Bronchial epithelial cell (primary cell): ENCODE results near the gene NSRP1. TPM values are rescaled to one million over a fixed set of nuclear protein-coding genes. Genes with fewer than 3 reads are reported as not detected.
"Not testable (repeated sequence)": the region's sequence is repeated elsewhere in the genome, so short reads cannot be mapped to it uniquely, and the experiment has no call there.

ENCODE experiments used
- DNase-seq: peaks from one replicate; pipeline ENCODE4 v3.0.0-alpha.2; 2010; ENCODE audit warnings: low read depth
- FAIRE-seq: peaks from 2 replicates; lab custom pipeline; 2011; peaks lifted over from hg19 to GRCh38; lab: Jason Lieb, UNC
- H3K27me3 ChIP-seq: 2 replicates; pipeline ENCODE4 v1.5.1; 2011; ENCODE audit warnings: low read length; ENCODE audit not compliant: control insufficient read depth, insufficient read depth
- H3K36me3 ChIP-seq: 2 replicates; pipeline ENCODE4 v1.5.1; 2011; ENCODE audit warnings: low read length; ENCODE audit not compliant: control insufficient read depth, insufficient read depth
- H3K4me3 ChIP-seq: 2 replicates; pipeline ENCODE4 v1.5.1; 2011; ENCODE audit warnings: mild to moderate bottlenecking, low read depth, low read length, control low read depth
- CTCF ChIP-seq: IDR thresholded peaks from 2 replicates; pipeline ENCODE4 v1.5.1; 2011; ENCODE audit warnings: mild to moderate bottlenecking, moderate library complexity, low read length, control low read depth, inconsistent platforms; ENCODE audit not compliant: insufficient read depth, severe bottlenecking
- total RNA-seq: library from RNA; depleted of rRNA; stranded (reverse); fragments of >200 nt; gene quantifications from 2 replicates; pipeline ENCODE4 v1.2.1, GENCODE V29; 2014

Gene NSRP1
- total RNA-seq, 1 donor from 2014 or later, result 8.7 TPM

GRCh38 chr17:30112794-30113193 lies 3.8 kb upstream of the NSRP1 start:
- TF ChIP-seq CTCF, result no peak
- H3K36me3 ChIP-seq, result no peaks in the 10 kb centered on the region
- no peak for FAIRE-seq
- H3K27me3 ChIP-seq, result no peaks in the 10 kb centered on the region
- DNase-seq, result no peak
- H3K4me3 ChIP-seq, result no peak overlapping the region

GRCh38 chr17:30113213-30113612 lies 3.4 kb upstream of the NSRP1 start:
- DNase-seq, result peak; percentile 41
- Histone ChIP-seq H3K36me3 (no peaks in the 10 kb centered on the region), H3K4me3 (no peak overlapping the region), H3K27me3 (no peaks in the 10 kb centered on the region)
- no peak for FAIRE-seq
- TF ChIP-seq CTCF, result no peak

- Histone ChIP-seq H3K36me3 (no peaks in the 10 kb centered on the region), H3K4me3 (peak overlapping the region; percentile 65), H3K27me3 (no peaks in the 10 kb centered on the region)
- TF ChIP-seq CTCF, result no peak
- DNase-seq, result no peak
- FAIRE-seq, result no peak
Measured at GRCh38 chr17:30116345-30116660, 313 bp upstream of the NSRP1 start.

GRCh38 chr17:30117675-30118081 lies 1.1 kb downstream of the NSRP1 start:
- Histone ChIP-seq H3K36me3 (no peaks in the 10 kb centered on the region), H3K27me3 (no peaks in the 10 kb centered on the region), H3K4me3 (peak overlapping the region; percentile 65)
- FAIRE-seq (no peak), DNase-seq (no peak)
- no peak for TF ChIP-seq CTCF

- not testable (repeated sequence) for FAIRE-seq
Measured at GRCh38 chr17:30118635-30119034, 2.0 kb downstream of the NSRP1 start.

GRCh38 chr17:30124273-30124796 lies 7.7 kb downstream of the NSRP1 start:
- TF ChIP-seq CTCF, result no peak
- no peaks in the 10 kb centered on the region for H3K27me3 ChIP-seq
- peaks cover 2% of the 10 kb centered on the region for H3K36me3 ChIP-seq
- H3K4me3 ChIP-seq, result no peak overlapping the region
- FAIRE-seq (no peak), DNase-seq (no peak)

More at GRCh38 chr17:30118635-30119034, 2.0 kb downstream of the NSRP1 start:
- H3K27me3 ChIP-seq, DNase-seq, H3K36me3 ChIP-seq, H3K4me3 ChIP-seq: not testable (repeated sequence)
